IPS DF 6.9 (cell line): ENCODE measurements around the gene ZNF892.
"Not testable (repeated sequence)": the region's sequence is repeated elsewhere in the genome, so short reads cannot be mapped to it uniquely, and the experiment has no call there.

Experiments used
- DNase-seq: peaks from one replicate; pipeline ENCODE4 v3.0.0-alpha.2; 2013; ENCODE audit warnings: low read depth, low spot score
- H3K27ac ChIP-seq: one replicate; pipeline ENCODE4 v1.5.1; 2013; ENCODE audit warnings: low read length, control low read depth
- H3K27me3 ChIP-seq: 2 replicates; pipeline ENCODE4 v1.6.1; 2013; ENCODE audit warnings: mild to moderate bottlenecking, low read length; ENCODE audit not compliant: control insufficient read depth, insufficient read depth
- H3K36me3 ChIP-seq: 2 replicates; pipeline ENCODE4 v1.6.1; 2013; ENCODE audit warnings: low read length; ENCODE audit not compliant: control insufficient read depth, insufficient read depth
- H3K4me1 ChIP-seq: 2 replicates; pipeline ENCODE4 v1.6.1; 2013; ENCODE audit warnings: low read length; ENCODE audit not compliant: control insufficient read depth, insufficient read depth
- H3K4me3 ChIP-seq: 2 replicates; pipeline ENCODE4 v1.5.1; 2013; ENCODE audit warnings: mild to moderate bottlenecking, low read length
- H3K9me3 ChIP-seq: 2 replicates; pipeline ENCODE4 v1.6.1; 2013; ENCODE audit warnings: low read length, inconsistent platforms; ENCODE audit not compliant: control insufficient read depth, insufficient read depth
- WGBS: extraction: QIAGEN DNeasy Blood & Tissue Kit; methylation state at CpG from one replicate; pipeline ENCODE4 v1.1.7; 2013; ENCODE audit warnings: mixed read lengths, missing lambda C conversion rate; ENCODE audit not compliant: insufficient read length, insufficient coverage; 5-methylcytosine and 5-hydroxymethylcytosine counted together

The ZNF892 gene

DNA sequence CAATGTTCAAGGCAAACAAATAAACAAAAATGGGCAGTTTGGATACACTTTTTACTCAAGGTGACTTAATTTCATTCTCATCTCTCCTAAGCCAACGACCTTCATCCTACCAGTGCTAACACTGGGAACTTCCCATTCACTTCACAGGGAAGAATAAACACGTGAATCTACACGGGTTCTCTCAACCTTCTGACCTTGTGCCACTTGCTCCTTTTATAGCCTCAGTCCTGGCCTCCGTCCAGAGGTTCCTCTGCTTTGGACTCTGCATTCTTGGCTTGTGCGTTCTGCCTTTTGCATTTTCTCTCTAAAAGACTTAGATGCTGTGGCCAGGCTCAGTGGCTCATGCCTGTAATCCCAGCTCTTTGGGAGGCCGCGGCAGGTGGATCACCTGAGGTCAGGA lies 27.9 kb upstream of the ZNF892 start:
- H3K9me3 ChIP-seq, result no peaks in the 10 kb centered on the region
- no peaks in the 10 kb centered on the region for H3K4me1 ChIP-seq
- no peak overlapping the region for H3K4me3 ChIP-seq
- DNase-seq, result no peak
- peaks cover 4% of the 10 kb centered on the region; the same call in 1 of the 2 replicates for H3K36me3 ChIP-seq
- no CpG with 5 or more reads among the region's 7 CpGs for whole genome bisulfite sequencing
- H3K27ac ChIP-seq, result no peak overlapping the region
- H3K27me3 ChIP-seq, result no peaks in the 10 kb centered on the region

DNA sequence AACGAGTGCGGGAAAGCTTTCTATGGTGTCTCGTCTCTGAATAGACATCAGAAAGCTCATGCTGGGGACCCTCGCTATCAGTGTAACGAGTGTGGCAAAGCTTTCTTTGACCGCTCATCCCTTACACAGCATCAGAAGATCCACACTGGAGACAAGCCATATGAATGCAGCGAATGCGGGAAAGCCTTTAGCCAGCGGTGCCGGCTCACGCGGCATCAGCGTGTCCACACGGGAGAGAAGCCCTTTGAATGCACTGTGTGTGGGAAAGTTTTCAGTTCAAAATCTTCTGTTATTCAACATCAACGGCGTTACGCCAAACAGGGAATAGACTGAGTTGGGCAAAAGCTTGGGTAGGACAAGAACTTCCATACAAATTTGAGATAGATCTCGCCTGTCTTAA lies 25.5 kb upstream of the ZNF892 start:
- no peaks in the 10 kb centered on the region for H3K4me1 ChIP-seq
- WGBS, result no CpG with 5 or more reads among the region's 18 CpGs
- H3K4me3 ChIP-seq, result no peak overlapping the region
- no peak for DNase-seq
- H3K9me3 ChIP-seq, result no peaks in the 10 kb centered on the region
- no peak overlapping the region for H3K27ac ChIP-seq
- peaks cover 4% of the 10 kb centered on the region; the same call in 1 of the 2 replicates for H3K36me3 ChIP-seq
- no peaks in the 10 kb centered on the region for H3K27me3 ChIP-seq

DNA sequence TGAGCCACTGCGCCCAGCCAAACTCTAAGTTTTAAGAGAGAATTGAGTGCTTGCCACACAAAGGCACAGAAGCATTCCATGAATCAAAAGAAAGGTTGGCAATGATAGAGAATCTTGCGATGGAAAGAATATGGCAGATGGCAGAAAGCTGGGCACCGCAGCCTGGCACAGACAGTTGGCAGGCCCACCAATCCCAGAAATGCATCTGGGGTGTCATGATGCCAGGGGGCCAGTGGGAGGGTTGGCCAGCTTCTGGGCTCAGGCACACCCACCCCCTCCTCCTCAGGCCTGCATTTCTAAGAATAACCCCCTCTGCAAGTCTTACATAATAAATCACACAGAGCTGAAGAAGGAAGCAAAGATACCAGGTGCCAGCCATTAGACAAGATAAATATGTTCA lies 22.1 kb upstream of the ZNF892 start:
- H3K36me3 ChIP-seq, result 0 out of 2 replicates have a peak, but pooled peaks cover 4% of the 10 kb centered on the region
- no peaks in the 10 kb centered on the region for H3K4me1 ChIP-seq
- H3K9me3 ChIP-seq, result no peaks in the 10 kb centered on the region
- H3K27me3 ChIP-seq, result no peaks in the 10 kb centered on the region
- H3K27ac ChIP-seq, result no peak overlapping the region
- DNase-seq, result no peak
- WGBS, result no CpG with 5 or more reads among the region's 3 CpGs
- no peak overlapping the region for H3K4me3 ChIP-seq

DNA sequence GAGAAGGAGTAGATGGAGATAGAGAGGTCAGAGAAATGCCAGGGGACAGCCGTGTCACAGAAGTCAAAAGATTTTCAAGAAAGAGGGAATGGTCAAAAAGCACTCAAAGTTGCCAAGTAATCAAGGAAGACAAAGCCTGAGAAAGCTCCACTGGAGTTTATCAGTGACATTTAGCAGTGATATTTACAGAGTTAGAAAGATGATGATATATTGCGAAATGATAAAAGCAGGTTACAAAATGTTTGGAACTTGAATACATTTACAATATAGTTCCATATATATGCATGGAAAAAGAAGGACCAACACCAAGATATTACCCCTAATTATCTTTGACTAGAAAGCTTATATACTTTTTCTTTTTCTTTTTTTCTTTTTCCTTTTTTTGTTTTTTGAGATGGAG lies 21.3 kb upstream of the ZNF892 start:
- no peaks in the 10 kb centered on the region for H3K9me3 ChIP-seq
- no peak overlapping the region for H3K4me3 ChIP-seq
- H3K36me3 ChIP-seq, result 0 out of 2 replicates have a peak, but pooled peaks cover 4% of the 10 kb centered on the region
- WGBS, result no CpG with 5 or more reads among the region's 2 CpGs
- H3K27me3 ChIP-seq, result no peaks in the 10 kb centered on the region
- no peak overlapping the region for H3K27ac ChIP-seq
- H3K4me1 ChIP-seq, result no peaks in the 10 kb centered on the region
- DNase-seq, result no peak

DNA sequence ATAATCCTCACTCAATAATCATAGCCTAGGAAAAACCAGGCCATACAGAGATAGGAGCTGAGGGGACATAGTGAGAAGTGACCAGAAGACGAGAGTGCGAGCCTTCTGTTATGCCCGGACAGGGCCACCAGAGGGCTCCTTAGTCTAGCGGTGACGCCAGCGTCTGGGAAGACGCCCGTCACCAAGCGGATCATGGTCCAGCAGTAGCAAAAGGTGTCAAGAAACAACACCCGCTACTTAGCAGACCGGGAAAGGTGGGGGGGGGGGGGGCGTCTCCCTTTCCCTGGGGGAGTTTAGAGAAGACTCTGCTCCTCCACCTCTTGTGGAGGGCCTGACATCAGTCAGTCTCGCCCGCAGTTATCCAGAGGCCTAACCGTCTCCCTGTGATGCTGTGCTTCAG lies 14.4 kb upstream of the ZNF892 start:
- not testable (repeated sequence) for H3K36me3 ChIP-seq, H3K27ac ChIP-seq, H3K9me3 ChIP-seq, DNase-seq, H3K4me1 ChIP-seq, H3K27me3 ChIP-seq, H3K4me3 ChIP-seq
- no CpG with 5 or more reads among the region's 15 CpGs for WGBS

DNA sequence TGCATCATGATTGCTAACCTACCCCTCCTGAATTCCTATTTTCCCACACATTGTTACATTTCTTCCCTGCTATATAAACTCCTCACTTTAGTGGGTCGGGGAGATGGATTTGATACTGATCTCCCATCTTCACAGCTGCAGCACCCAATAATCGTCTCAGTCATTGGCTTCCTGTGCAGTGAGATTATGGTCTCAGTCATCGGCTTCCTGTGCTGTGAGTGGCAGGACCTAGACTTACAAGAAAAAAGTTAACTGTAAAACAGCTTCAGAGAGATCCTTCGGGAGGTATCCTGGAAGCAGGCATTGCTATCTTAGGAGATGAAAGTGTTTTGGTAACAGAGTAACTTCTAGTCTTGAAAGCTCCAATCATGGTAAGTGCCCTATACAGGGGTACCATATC lies 3.4 kb upstream of the ZNF892 start:
- Histone ChIP-seq H3K27me3 (peaks cover 3% of the 10 kb centered on the region; the same call in 1 of the 2 replicates), H3K36me3 (no peaks in the 10 kb centered on the region), H3K9me3 (no peaks in the 10 kb centered on the region), H3K4me1 (no peaks in the 10 kb centered on the region), H3K4me3 (no peak overlapping the region), H3K27ac (no peak overlapping the region)
- DNase-seq, result no peak
- no CpG with 5 or more reads among the region's 4 CpGs for WGBS

DNA sequence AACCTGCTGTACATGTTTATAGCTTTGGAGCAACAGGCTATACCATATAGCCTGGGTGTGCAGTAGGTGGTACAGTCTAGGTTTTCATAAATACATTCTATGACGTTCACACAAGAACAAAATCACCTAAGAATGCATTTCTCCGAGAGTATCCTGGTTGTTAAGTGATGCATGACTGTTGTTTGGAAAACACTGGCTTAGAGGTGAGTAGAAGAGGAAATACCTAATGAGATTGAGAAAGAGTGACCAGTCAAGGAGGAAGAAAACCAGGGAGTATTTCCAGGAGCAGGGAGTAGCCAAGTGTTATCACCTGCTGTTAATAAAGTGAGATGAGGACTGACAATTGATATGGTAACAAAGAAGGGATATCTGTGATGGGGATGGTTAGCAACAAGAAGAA lies 2.9 kb upstream of the ZNF892 start:
- H3K27me3 ChIP-seq, result peaks cover 3% of the 10 kb centered on the region; the same call in 1 of the 2 replicates
- H3K9me3 ChIP-seq, result no peaks in the 10 kb centered on the region
- H3K4me1 ChIP-seq, result no peaks in the 10 kb centered on the region
- H3K4me3 ChIP-seq, result no peak overlapping the region
- no peaks in the 10 kb centered on the region for H3K36me3 ChIP-seq
- DNase-seq, result no peak
- no CpG with 5 or more reads among the region's 2 CpGs for WGBS
- no peak overlapping the region for H3K27ac ChIP-seq

DNA sequence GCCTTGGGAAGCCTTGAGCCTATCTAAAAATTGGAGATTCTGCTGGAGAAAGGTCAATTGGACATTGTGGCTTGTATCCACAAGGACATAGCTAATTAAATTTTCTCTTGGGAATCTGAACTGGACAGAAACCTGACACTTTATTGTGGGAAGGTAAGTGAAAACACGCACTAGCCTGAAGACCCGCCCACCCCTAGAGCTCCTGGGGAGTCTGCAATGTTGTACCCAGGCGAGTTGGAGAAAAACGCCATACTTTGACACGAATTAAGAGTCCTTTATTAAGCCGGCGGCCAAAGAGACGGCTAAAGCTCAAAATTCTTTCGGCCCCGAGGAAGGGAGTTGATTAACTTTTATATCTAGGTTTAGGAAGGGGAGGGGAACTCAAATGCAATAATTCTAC lies 1.2 kb upstream of the ZNF892 start:
- Histone ChIP-seq H3K4me3 (no peak overlapping the region; the same call in 1 of the 2 replicates), H3K9me3 (no peaks in the 10 kb centered on the region), H3K4me1 (no peaks in the 10 kb centered on the region), H3K27ac (no peak overlapping the region), H3K27me3 (peaks cover 3% of the 10 kb centered on the region; the same call in 1 of the 2 replicates), H3K36me3 (no peaks in the 10 kb centered on the region)
- no CpG with 5 or more reads among the region's 10 CpGs for WGBS
- DNase-seq, result no peak

DNA sequence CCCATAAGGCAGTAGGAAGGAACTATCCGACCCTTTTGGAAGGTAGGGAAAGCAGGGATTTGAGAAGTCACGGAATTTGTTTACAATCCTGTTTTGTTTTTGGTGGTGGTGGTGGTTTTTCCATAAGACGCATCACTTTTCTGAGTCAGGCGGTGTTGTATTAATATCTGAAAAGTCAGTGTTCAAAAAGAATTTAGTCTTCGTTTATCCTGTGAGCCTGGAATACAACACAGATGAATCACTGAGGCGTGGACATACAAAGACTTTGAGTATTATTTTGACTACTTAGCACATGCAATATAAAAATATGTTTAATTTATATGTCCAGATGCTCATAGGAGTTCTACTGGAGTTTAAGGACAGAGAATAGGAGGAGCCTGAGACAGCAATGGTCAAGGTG lies 785 bp downstream of the ZNF892 start:
- Histone ChIP-seq H3K4me1 (no peaks in the 10 kb centered on the region), H3K27me3 (peaks cover 3% of the 10 kb centered on the region; the same call in 1 of the 2 replicates), H3K27ac (no peak overlapping the region), H3K9me3 (no peaks in the 10 kb centered on the region), H3K4me3 (peak overlapping the region; percentile 55; the same call in 1 of the 2 replicates), H3K36me3 (peaks cover 4% of the 10 kb centered on the region; the same call in 1 of the 2 replicates)
- DNase-seq, result no peak
- WGBS, result no CpG with 5 or more reads among the region's 6 CpGs

DNA sequence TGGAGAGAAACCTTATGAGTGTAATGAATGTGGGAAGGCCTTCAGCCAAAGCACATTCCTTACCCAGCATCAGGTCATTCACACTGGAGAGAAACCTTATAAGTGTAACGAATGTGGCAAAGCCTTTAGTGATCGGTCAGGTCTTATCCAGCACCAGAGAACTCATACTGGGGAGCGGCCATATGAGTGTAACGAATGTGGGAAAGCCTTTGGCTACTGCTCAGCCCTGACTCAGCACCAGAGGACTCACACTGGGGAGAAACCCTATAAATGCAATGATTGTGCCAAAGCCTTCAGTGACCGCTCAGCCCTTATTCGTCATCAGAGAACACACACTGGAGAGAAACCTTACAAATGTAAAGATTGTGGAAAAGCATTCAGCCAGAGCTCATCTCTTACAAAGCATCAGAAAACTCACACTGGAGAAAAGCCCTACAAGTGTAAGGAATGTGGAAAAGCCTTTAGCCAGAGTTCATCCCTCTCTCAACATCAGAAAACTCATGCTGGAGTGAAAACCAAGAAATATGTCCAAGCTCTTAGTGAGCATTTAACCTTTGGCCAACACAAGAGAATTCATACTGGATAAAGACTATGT lies 7.8 kb downstream of the ZNF892 start:
- Histone ChIP-seq H3K4me3 (no peak overlapping the region), H3K27me3 (no peaks in the 10 kb centered on the region), H3K4me1 (no peaks in the 10 kb centered on the region), H3K27ac (no peak overlapping the region), H3K9me3 (peaks cover 15% of the 10 kb centered on the region), H3K36me3 (peaks cover 11% of the 10 kb centered on the region; the same call in 1 of the 2 replicates)
- no CpG with 5 or more reads among the region's 6 CpGs for WGBS
- no peak for DNase-seq

DNA sequence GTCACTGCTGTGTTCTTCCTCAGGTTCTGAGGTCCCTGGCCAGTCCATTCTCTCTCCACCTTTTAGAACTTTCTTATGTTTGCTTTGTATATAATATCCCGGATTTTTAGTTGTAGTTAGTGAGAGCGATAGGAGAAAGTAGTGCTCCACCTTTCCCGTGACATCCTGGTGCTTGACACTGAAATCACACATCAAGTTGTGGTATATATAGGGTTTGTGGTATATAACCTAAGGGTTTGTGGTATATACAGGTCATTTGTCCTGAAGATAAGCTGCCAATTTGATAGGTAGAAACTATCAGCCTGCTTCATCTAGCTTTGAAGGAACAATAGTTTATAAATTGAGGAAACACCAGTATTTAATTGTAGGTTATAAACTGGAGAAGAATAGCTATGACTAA lies 13.1 kb downstream of the ZNF892 start:
- Histone ChIP-seq H3K27ac (no peak overlapping the region), H3K9me3 (peaks cover 6% of the 10 kb centered on the region; the same call in 1 of the 2 replicates), H3K4me3 (no peak overlapping the region), H3K4me1 (no peaks in the 10 kb centered on the region), H3K36me3 (no peaks in the 10 kb centered on the region), H3K27me3 (no peaks in the 10 kb centered on the region)
- no CpG with 5 or more reads among the region's 3 CpGs for WGBS
- DNase-seq, result no peak
